ENCODE data around the gene GPR150. TPM values are rescaled to one million over a fixed set of nuclear protein-coding genes. Genes with fewer than 3 reads are reported as not detected.
"Not testable (repeated sequence)": the region's sequence is repeated elsewhere in the genome, so short reads cannot be mapped to it uniquely, and the experiment has no call there.

GPR150 gene
- total RNA-seq, 1 donor from 2014 or later, result 0.14 TPM

- DNase-seq, result no peak
- Histone ChIP-seq H3K27ac (replicated peaks) (no peak overlapping the region), H3K27me3 (ENCODE audit: low read depth) (no peaks in the 10 kb centered on the region), H3K4me1 (peaks cover 13% of the 10 kb centered on the region), H3K4me3 (no peak overlapping the region), H3K36me3 (no peaks in the 10 kb centered on the region), H3K9me3 (replicated peaks) (no peaks in the 10 kb centered on the region)
- intact Hi-C loops (cut with micrococcal nuclease), result no loop called here
- TF ChIP-seq CTCF (IDR thresholded peaks at IDR 0.05; ENCODE audit: borderline replicate concordance), result no peak
These were observed 10.6 kb downstream of the GPR150 start for GRCh38 chr5:95630394-95630917.

- intact Hi-C loops (cut with micrococcal nuclease), result no loop called here
- Histone ChIP-seq H3K4me3 (no peak overlapping the region), H3K36me3 (no peaks in the 10 kb centered on the region), H3K4me1 (peaks cover 13% of the 10 kb centered on the region), H3K9me3 (replicated peaks) (no peaks in the 10 kb centered on the region), H3K27me3 (ENCODE audit: low read depth) (no peaks in the 10 kb centered on the region), H3K27ac (replicated peaks) (no peak overlapping the region)
- no peak for TF ChIP-seq CTCF (IDR thresholded peaks at IDR 0.05; ENCODE audit: borderline replicate concordance)
- DNase-seq, result no peak
These were observed 11.5 kb downstream of the GPR150 start for GRCh38 chr5:95631255-95631958.

- no peak for TF ChIP-seq CTCF (IDR thresholded peaks at IDR 0.05; ENCODE audit: borderline replicate concordance)
- no peak overlapping the region for H3K27ac ChIP-seq (replicated peaks)
- no peaks in the 10 kb centered on the region for H3K36me3 ChIP-seq
- no peak for DNase-seq
- H3K4me1 ChIP-seq, result peaks cover 13% of the 10 kb centered on the region
- H3K9me3 ChIP-seq (replicated peaks), result no peaks in the 10 kb centered on the region
- intact Hi-C loops (cut with micrococcal nuclease), result no loop called here
- H3K4me3 ChIP-seq, result no peak overlapping the region
- no peaks in the 10 kb centered on the region for H3K27me3 ChIP-seq (ENCODE audit: low read depth)
These were observed 12.2 kb downstream of the GPR150 start for GRCh38 chr5:95631991-95632675.

GRCh38 chr5:95632942-95633341, 13.1 kb downstream of the GPR150 start:
- DNase-seq; H3K4me3 ChIP-seq; H3K36me3 ChIP-seq; H3K9me3 ChIP-seq (replicated peaks); H3K27ac ChIP-seq (replicated peaks); intact Hi-C loops (cut with micrococcal nuclease); H3K27me3 ChIP-seq (ENCODE audit: low read depth): not testable (repeated sequence)
- H3K4me1 ChIP-seq, result peaks cover 13% of the 10 kb centered on the region

GRCh38 chr5:95633671-95634070, 13.8 kb downstream of the GPR150 start:
- DNase-seq, result no peak
- no peak for TF ChIP-seq CTCF (IDR thresholded peaks at IDR 0.05; ENCODE audit: borderline replicate concordance)
- intact Hi-C loops (cut with micrococcal nuclease), result no loop called here
- Histone ChIP-seq H3K27ac (replicated peaks) (no peak overlapping the region), H3K27me3 (ENCODE audit: low read depth) (no peaks in the 10 kb centered on the region), H3K9me3 (replicated peaks) (no peaks in the 10 kb centered on the region), H3K4me3 (no peak overlapping the region), H3K36me3 (no peaks in the 10 kb centered on the region), H3K4me1 (peaks cover 13% of the 10 kb centered on the region)

GRCh38 chr5:95634081-95634480, 14.2 kb downstream of the GPR150 start:
- no peak for TF ChIP-seq CTCF (IDR thresholded peaks at IDR 0.05; ENCODE audit: borderline replicate concordance)
- no peak overlapping the region for H3K4me3 ChIP-seq
- no peak for DNase-seq
- H3K36me3 ChIP-seq, result no peaks in the 10 kb centered on the region
- H3K9me3 ChIP-seq (replicated peaks), result no peaks in the 10 kb centered on the region
- peaks cover 13% of the 10 kb centered on the region for H3K4me1 ChIP-seq
- no peaks in the 10 kb centered on the region for H3K27me3 ChIP-seq (ENCODE audit: low read depth)
- intact Hi-C loops (cut with micrococcal nuclease), result no loop called here
- H3K27ac ChIP-seq (replicated peaks), result no peak overlapping the region
